AG09319 (cell line): ENCODE data around the gene SPACA4.
A peak's percentile ranks its signal among the peaks of the same experiment; 100 is the strongest.

Experiments
- DNase-seq: peaks from one replicate; pipeline ENCODE4 v3.0.0-alpha.2; 2010; ENCODE audit warnings: low read depth; ENCODE audit errors: extremely low read depth
- CTCF ChIP-seq: IDR thresholded peaks from 2 replicates; pipeline ENCODE4 v1.5.1; 2011; ENCODE audit warnings: low read depth, mild to moderate bottlenecking, inconsistent platforms, low read length, moderate library complexity

The SPACA4 gene

GRCh38 chr19:48642862-48643261, 36.3 kb downstream of the SPACA4 start:
- TF ChIP-seq CTCF = no peak
- DNase-seq = no peak

- no peak for DNase-seq
- no peak for TF ChIP-seq CTCF
These were observed 37.8 kb downstream of the SPACA4 start for GRCh38 chr19:48644355-48644754.

- TF ChIP-seq CTCF = no peak
- no peak for DNase-seq
These were observed 38.5 kb downstream of the SPACA4 start for GRCh38 chr19:48644839-48645619.

- no peak for TF ChIP-seq CTCF
- no peak for DNase-seq
These were observed 39.1 kb downstream of the SPACA4 start for GRCh38 chr19:48645620-48646000.

GRCh38 chr19:48646001-48646721, 39.6 kb downstream of the SPACA4 start, which contains the start of gene CA11:
Gene CA11 (minus strand): TSS chr19:48646187. CDS start chr19:48645632, 555 bp downstream.
- no peak for DNase-seq
- peak; percentile 84 for TF ChIP-seq CTCF

- DNase-seq = no peak
These were observed 40.2 kb downstream of the SPACA4 start for GRCh38 chr19:48646722-48647216.

More at GRCh38 chr19:48646722-48647216, 40.2 kb downstream of the SPACA4 start:
- no peak for TF ChIP-seq CTCF
